A673 (cell line): ENCODE results near the gene CD6.

ENCODE experiments used
- EZH2 ChIP-seq: fragments of 200-600 bp; sonication (generic); IDR thresholded peaks from 2 replicates; pipeline ENCODE4 v1.6.1; 2017; ENCODE audit warnings: borderline replicate concordance, low read depth, mild to moderate bottlenecking, mixed read lengths, antibody characterized with exemption, low read length; ENCODE audit not compliant: poor library complexity, severe bottlenecking
- TF ChIP-seq, protein P1 (sequence below): fragments of 300-800, 200-600 bp; sonication (generic); conservative IDR thresholded peaks from 2 replicates; pipeline ENCODE4 v1.5.1; 2017; ENCODE audit warnings: low read depth, mild to moderate bottlenecking, antibody characterized with exemption, low read length, moderate library complexity, mixed read lengths

DNA sequence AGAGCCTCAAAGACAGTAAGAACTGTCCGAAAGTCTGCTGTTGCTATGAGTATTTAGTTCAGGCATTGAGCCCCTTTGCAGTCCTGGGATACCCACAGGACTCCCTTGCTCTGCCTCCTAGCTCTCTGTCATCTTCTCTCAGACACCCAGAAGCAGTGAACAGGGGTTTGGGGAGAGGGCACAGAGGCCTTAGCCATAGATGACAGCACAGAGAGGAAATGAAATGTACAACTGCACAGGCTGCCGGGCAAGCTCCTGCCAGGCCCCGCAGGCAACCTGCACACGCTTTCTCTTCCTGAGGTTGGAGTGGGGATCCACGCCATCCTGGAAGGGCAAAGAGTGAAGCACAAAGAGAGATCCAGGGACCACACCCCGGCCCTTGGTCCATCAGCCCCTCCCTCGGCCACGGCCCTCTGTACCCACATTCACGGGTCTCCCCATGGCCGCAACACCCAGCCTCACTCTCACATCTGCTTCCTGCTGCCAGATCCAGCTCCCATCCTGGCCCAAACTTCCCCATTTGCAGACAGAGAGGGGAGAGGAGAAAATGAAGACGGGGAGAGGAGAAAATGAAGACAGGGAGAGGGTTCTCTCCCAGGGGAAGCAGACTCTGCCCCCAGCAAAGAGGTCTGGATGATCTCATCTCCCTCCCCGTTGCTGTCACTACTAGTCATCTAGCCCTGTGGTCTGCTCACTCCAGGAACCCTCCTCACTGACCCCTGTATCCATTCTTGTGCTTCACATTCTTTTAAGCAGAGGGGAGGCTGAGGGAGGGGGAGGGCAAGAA, 40.7 kb downstream of the CD6 start:
- TF ChIP-seq, protein P1, sequence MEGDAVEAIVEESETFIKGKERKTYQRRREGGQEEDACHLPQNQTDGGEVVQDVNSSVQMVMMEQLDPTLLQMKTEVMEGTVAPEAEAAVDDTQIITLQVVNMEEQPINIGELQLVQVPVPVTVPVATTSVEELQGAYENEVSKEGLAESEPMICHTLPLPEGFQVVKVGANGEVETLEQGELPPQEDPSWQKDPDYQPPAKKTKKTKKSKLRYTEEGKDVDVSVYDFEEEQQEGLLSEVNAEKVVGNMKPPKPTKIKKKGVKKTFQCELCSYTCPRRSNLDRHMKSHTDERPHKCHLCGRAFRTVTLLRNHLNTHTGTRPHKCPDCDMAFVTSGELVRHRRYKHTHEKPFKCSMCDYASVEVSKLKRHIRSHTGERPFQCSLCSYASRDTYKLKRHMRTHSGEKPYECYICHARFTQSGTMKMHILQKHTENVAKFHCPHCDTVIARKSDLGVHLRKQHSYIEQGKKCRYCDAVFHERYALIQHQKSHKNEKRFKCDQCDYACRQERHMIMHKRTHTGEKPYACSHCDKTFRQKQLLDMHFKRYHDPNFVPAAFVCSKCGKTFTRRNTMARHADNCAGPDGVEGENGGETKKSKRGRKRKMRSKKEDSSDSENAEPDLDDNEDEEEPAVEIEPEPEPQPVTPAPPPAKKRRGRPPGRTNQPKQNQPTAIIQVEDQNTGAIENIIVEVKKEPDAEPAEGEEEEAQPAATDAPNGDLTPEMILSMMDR: no peak
- TF ChIP-seq EZH2: no peak
